ENCODE data around the gene PPARG.

DNA sequence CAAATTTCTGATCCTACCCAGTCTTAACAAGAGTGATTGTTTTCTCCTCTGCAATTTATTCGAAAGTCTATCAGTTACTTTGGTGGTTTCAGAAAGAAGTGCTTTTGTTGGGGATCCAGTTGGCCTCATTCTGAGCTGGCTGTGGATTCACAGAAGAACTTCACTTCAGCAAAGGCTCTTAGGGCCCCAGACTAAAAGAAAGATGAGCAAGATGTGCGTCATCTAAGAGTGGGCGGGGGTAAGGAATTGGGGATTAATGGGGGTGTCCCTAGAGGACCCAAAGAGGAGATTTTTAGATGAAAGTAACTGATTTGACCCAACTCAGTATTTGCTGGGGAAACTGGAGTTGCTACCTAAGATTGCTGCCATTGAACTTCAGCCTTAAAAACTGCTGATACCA is 131.5 kb downstream of the PPARG start:
- TF ChIP-seq ZNF274 (IDR thresholded peaks at IDR 0.05; ENCODE audit: low read depth, low read length) (no peak), YY1 (IDR thresholded peaks at IDR 0.05; ENCODE audit: insufficient read depth, insufficient read length) (no peak)
